Endometrium (tissue), 2 donors: ENCODE measurements around the gene TP53BP2.

Experiments
- FAIRE-seq: peaks from 2 replicates; lab custom pipeline; 2012; peaks lifted over from hg19 to GRCh38; lab: Jason Lieb, UNC
- donor health status: control.
- donor health status: control.

Gene TP53BP2

GRCh38 chr1:223794136-223794880 is 51.4 kb downstream of the TP53BP2 start:
- no peak for FAIRE-seq

GRCh38 chr1:223793716-223794115 is 52.0 kb downstream of the TP53BP2 start:
- FAIRE-seq: no peak

GRCh38 chr1:223792046-223792445 is 53.7 kb downstream of the TP53BP2 start:
- no peak for FAIRE-seq

GRCh38 chr1:223788746-223789415 is 56.9 kb downstream of the TP53BP2 start:
- FAIRE-seq: no peak

GRCh38 chr1:223785808-223786207 is 59.9 kb downstream of the TP53BP2 start:
- peak; percentile 29 for FAIRE-seq

- no peak for FAIRE-seq
Observed at GRCh38 chr1:223784541-223784940, 61.2 kb downstream of the TP53BP2 start.

- no peak for FAIRE-seq
Observed at GRCh38 chr1:223783676-223784075, 62.1 kb downstream of the TP53BP2 start.

- FAIRE-seq: no peak
Observed at GRCh38 chr1:223780949-223781348, 64.8 kb downstream of the TP53BP2 start.

- no peak for FAIRE-seq
Observed at GRCh38 chr1:223780318-223780717, 65.4 kb downstream of the TP53BP2 start.

GRCh38 chr1:223776826-223777454 is 68.8 kb downstream of the TP53BP2 start:
- FAIRE-seq: no peak

GRCh38 chr1:223776075-223776814 is 69.5 kb downstream of the TP53BP2 start:
- no peak for FAIRE-seq

GRCh38 chr1:223775711-223776074 is 70.1 kb downstream of the TP53BP2 start:
- no peak for FAIRE-seq

- FAIRE-seq: no peak
Observed at GRCh38 chr1:223775054-223775453, 70.7 kb downstream of the TP53BP2 start.

GRCh38 chr1:223774134-223774814 is 71.5 kb downstream of the TP53BP2 start:
- FAIRE-seq: no peak

- FAIRE-seq: no peak
Observed at GRCh38 chr1:223772771-223773160, 73.0 kb downstream of the TP53BP2 start.

GRCh38 chr1:223771814-223772770 is 73.7 kb downstream of the TP53BP2 start:
- no peak for FAIRE-seq

GRCh38 chr1:223771469-223771813 is 74.3 kb downstream of the TP53BP2 start:
- FAIRE-seq: no peak

- FAIRE-seq: no peak
Observed at GRCh38 chr1:223770621-223771315, 75.0 kb downstream of the TP53BP2 start.

GRCh38 chr1:223765719-223766340 is 79.9 kb downstream of the TP53BP2 start:
- no peak for FAIRE-seq
